Measurements from ENCODE around the gene CA14.
"Not testable (repeated sequence)": the region's sequence is repeated elsewhere in the genome, so short reads cannot be mapped to it uniquely, and the experiment has no call there.

CA14 gene

DNA sequence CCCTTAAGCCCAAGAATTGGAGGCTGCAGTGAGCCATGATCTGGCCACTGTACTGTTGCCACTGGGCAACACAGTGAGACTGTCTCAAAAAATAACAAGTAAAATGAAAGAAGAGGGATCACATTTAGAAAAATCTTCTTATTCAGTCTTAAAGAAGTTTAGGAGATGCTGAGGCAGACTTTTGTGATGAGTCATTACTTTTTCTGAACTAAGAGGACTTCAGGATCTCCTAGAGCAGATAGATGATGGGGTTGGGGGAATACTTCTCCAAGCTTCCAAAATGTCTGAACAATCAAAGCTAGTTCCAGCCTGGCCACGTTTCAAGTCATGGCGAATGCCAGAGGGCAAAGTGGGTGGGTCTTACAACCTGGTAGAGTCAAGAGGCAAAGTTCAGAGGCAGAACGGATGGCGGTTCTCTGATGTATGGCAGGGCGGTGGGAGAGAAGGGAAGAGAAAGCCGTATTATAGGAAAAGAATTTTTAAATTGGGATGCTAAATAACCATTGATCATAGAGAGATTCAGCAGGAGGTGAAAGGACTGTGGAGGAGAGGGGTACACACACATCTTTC, 22.6 kb downstream of the CA14 start:
- no peak for DNase-seq (ENCODE audit: low read depth)

DNA sequence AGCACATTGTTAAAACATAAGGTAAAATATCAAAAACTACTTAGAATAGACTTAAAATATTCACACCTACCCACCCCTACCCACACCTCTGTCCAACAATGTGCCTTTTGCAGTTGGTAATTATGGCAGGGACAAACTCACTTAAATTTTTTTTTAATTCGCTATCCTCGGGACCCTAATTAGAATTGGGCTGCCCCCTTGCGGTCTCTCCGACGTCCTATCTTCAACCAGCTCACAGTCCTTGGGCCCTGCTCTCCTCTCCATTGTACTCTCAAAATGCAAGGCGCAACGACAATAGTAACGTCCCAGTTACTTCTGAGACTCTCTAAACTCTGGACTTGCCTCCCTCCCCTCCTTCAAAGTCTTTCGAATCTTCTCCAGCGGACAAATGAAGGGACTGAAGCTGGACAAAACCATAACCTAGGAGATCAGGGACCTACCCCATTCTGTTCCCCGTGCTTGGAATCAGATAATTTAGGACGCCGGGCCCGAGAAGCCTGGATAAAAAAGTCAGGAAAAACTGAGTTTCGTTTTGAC, 23.7 kb downstream of the CA14 start:
- peak; percentile 59 for DNase-seq (ENCODE audit: low read depth)

DNA sequence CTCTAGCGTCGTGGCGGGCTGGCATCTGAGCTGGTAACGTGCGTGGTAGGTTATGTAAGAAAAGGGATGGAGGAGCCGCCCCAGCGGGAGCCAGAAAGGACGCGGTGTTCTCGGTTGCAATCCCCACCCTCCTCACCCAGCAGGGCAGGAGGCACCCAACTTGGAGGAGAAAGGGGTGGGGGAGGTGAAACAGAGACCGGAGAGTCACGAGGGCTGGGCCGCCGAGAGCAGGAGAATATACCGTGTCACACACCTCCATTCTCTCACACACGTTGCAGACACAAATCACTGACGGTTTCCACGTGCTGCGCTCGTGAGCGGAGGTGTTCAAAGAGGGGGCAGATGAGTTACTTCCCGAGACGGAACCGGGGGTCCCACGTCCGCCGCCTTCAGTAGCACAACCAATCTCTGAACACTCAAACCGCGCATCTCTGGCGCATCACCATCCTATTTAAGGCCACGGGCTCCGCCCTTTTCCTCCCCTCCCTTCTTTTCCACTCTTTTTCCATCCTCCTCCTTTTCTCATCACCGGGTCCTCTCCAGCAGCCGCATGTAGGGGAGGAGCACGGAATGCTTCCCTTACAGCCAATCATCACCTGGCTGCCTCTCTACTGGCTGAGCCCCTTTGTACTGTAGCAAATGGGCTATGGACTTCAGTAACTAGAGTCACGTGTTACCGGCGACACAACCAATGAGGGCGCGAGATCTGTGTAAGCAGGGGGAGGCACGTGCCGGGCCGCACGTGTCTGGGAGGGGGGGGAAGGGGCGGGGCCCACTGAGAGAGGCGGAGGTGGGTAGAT, 24.4 kb downstream of the CA14 start, which contains the start of gene CIART:
Gene CIART, plus strand, starts transcription at position 797 of the 800 bp plus-strand sequence. CDS start 714 bp downstream, outside the sequence.
- peak; percentile 97 for DNase-seq (ENCODE audit: low read depth)

DNA sequence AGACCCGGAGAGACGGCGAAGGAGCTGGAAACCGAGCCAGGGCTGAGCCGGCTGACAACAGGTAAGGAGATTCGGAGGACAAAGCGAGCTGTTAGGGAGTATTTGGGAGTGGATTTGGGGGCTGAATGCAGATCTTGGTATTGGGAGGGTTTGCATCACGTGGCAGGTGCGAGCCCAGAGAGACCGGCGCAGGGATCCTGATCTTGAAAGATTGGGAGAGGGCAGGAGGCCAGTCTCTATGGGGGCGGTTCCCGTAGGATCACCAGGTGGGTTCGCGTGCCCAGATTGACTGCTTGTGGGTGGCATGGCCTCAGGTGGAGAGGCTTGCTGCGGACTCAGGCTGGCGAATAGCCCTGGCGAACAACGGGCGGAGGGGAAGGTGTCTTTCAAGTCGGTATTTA, 25.0 kb downstream of the CA14 start:
- DNase-seq (ENCODE audit: low read depth), result no peak

DNA sequence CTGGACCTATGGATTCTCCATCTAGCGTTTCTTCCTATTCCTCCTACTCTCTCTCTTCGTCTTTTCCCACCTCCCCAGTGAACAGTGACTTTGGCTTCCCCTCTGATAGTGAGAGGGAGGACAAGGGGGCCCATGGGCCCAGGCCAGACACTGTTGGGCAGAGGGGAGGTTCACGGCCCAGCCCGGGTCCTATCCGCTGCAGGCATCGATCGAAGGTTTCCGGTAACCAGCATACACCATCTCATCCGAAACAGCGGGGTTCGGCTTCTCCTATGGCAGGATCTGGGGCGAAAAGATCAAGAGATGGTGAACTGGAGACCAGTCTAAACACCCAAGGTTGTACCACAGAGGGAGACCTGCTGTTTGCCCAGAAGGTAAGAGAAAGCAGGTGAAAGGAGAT, 25.7 kb downstream of the CA14 start:
- no peak for DNase-seq (ENCODE audit: low read depth)

DNA sequence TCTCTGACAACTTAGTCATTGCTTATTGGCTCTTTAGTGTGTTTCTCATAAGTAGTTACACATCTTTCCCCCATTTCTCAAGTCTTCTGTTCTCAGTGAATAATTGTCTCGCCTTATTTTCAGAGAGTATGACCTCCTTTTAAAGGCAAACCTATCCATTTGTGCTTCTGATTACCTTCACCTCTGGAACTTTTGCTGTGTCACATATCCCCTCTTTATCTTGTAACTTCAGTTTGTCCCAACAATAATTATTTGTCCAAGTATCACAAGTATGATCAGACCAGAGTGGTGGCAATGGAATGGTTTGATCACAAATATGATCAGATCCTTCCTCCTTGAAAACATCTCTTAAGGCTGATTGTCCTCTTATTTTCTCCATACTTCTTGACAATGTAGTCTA, 30.8 kb downstream of the CA14 start:
- no peak for DNase-seq (ENCODE audit: low read depth)

DNA sequence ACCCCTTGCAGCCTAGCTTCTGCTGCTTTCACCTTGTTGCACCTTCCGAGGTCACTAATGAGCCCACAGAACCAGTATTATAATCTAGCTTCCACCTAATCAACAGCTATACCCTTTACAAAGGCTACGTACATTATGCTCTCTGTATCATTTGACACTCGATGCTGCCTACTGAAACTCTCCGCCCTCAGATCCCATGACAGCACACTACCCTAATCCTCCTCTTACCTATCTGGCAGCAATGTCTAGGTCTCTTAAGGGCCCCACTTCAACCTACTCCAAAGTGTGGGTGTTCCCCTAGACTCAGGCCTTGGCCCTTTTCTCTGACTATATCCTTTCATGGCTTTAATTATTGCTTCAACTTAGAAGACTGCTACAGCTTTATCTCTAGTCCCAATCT, 31.2 kb downstream of the CA14 start:
- no peak for DNase-seq (ENCODE audit: low read depth)

DNA sequence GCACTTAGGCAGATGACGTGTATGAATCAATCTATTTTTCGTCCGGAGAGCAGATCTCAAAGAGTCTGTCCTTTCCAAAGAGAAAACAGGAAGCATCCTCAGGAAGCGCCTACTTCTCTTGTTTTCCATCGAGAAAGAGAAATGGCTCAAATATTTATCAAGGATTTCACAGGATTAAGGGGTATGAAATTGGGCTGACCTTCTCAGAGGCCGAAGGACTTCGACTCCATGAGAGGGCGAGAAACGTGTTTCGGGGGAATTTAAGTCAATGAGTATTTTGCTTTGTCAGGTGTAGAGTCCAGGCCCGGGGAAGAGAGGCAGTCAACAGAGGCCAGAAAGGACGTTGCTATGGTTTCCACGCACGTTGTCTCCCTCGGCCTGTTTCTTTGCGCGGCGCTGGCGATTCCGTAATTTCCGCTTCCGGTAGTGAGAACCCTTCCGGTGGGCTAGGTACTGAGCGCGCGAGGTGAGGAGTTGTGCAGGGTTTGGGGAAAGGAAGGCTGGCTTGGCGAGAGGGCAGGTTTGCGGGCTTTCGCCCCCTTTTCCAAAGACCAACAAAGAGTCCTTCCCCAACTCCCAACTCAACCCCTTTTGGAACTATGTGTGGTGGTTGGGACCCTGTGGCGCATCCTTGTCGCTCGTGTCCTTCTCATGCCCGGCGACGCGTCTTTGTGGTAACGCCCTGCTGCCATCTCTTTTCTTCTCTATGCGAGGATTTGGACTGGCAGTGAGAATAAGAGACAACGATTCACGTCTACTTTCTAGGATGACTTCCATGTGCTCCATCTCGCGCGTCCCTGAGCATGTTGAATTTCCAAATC, 36.1 kb downstream of the CA14 start, which contains the start of gene MRPS21:
Gene MRPS21, plus strand, starts transcription at position 429 of the 821 bp plus-strand sequence. CDS start 506 bp downstream, outside the sequence.
- peak; percentile 88 for DNase-seq (ENCODE audit: low read depth)

DNA sequence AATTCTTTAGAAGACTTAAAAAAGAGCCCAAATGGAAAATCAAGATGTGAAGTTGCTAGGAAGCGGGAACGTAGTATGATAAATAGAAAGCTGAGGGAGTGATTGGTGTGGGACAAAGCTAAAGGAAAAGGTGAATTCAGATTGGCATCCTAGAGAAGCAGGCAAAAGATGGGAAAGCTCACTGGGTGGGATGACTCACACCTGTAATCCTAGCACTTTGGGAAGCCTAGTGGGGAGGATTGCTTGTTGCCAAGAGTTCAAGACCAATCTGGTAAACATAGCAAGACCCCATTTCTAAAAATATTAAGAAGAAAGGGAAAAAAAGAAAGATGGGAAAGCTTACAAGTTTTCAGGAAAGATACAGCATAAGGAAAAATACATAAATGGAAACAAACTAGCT, 37.9 kb downstream of the CA14 start:
- no peak for DNase-seq (ENCODE audit: low read depth)

DNA sequence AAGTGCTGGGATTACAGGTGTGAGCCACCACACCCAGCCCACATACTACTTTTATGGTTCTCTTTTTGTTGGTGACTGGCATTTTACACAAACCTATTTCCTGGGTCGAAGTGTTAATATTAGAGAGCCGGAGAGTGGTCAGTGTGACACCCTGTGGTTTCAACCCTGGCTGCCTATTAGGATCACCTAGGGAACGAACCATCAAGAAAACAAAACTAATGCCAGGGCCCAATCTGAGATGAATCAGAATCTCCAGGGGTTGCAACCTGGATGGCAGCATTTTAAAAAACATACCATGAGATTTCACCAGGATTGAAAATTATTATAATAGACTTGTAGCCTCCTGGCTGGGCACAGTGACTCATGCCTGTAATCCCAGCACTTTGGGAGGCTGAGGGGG, 42.1 kb downstream of the CA14 start:
- no peak for DNase-seq (ENCODE audit: low read depth)

DNA sequence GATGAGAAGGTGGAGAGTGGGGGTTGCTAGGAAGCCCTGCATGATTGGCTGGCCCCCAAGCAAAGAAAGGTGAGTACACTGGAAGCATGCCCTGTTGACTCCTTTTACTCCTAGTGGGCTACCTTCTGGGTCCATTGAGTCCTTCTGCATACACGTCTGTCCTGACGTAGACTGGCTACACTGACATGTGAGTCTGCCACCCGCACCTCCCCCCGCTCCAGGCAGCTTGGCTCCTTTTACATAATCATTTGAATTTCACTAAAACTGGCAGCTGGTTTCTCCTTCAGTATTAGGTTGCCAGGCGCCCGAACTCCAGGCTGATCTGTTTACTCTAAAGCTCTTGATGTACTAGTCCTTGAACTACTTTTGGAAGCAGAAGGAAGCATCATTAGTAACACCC, 44.8 kb downstream of the CA14 start:
- no peak for DNase-seq (ENCODE audit: low read depth)

DNA sequence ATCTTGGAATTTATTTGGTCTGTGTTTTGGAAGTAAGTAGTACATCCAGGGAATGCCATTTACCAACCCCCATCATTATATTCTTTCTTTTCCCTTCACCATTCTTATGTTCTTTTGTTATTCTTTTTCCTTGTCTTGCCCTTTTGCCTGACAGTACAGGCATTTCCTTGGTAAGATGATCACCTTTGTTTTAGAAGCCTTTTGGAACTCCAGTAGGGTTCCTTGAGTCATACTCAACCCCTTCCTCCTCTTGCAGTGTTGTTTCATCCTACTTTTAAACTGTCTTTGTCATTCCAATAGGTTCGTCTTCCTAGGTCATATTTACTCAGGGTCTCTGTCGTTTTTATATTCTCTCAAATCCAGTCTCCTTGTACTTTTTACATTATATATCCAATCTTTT, 45.3 kb downstream of the CA14 start:
- DNase-seq (ENCODE audit: low read depth), result no peak

DNA sequence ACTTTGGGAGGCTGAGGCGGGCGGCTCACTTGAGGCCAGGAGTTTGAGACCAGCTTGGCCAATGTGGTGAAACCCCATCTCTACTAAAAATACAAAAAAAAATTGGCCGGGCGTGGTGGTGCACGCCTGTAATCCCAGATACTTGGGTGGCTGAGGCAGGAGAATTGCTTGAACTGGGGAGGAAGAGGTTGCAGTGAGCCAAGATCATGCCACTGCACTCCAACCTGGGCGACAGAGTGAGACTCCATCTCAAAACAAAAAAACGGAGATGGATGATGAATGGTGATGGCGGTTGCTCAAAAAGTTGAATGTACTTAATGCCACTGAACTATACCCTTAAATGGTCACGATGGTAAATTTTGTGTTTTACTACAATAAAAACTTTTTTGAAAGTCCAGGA, 51.0 kb downstream of the CA14 start:
- not testable (repeated sequence) for DNase-seq (ENCODE audit: low read depth)

DNA sequence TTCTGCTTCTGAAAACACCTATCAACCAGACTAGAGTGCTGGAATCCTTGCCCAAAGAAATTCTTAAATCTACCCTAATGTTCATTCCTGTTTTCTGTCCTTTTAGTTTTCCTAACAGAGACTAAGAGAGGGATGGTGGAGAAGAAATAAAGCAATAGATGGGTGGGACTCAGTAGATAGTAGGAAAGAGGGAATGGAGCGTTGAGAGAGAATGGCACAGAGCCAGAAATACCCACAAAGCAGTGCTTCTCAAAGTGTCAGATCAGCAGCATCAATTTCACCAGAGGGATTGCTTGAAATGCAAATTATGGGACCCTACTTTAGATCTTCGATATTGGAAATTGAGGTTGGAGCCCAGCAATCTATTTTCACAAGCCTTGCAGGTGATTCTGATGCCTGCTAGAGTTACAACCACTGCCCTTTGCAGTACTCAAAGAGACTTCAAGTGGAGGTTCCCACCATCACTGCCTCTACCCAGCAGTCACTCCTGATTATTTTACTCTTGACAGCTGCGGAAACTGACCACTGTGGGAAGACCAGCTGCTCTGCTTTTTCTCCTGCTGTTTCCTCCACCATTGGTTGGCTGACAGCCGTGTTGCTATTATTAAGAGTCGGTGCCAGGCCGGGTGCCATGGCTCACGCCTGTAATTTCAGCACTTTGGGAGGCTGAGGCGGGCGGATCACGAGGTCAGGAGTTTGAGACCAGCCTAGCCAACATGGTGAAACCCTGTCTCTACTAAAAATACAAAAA, 52.4 kb downstream of the CA14 start:
- DNase-seq (ENCODE audit: low read depth), result no peak

DNA sequence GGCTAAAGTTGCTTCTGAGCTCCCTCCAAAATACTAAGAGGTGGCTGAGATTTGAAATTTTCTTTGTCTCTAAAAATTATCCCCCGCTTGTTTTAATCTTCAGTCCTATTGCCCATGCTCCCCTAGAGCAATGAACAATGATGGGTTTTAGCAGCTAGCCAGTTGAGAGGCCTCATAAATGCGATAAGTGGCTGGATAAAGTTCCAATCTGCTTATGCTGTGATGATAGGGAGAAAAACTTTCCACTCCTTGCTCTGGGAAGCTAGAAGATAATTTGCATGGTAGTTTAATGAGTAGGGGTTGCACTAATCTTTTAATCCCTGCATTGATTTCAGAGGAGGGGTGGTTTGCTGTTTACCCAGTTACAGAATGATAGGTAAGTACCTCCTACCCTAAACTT, 54.2 kb downstream of the CA14 start:
- no peak for DNase-seq (ENCODE audit: low read depth)
